Activated CD4-positive, alpha-beta memory T cell treated with anti-CD3 and anti-CD28 coated beads for 36 hours (primary cell): ENCODE measurements around the gene HAVCR1. TPM values are rescaled to one million over a fixed set of nuclear protein-coding genes. Genes with fewer than 3 reads are reported as not detected.

Experiments used
- CTCF ChIA-PET: fragments of 350-600 bp; sonication (Branson Sonifier 250); formaldehyde crosslinking; loops from one replicate; lab custom pipeline; 2021; ENCODE audit warnings: antibody characterized with exemption, inconsistent platforms; lab: Charles Lee
- POLR2A ChIA-PET: fragments of 350-600 bp; sonication (Branson Sonifier 250); formaldehyde crosslinking; loops from one replicate; lab custom pipeline; 2021; ENCODE audit warnings: antibody characterized with exemption; lab: Charles Lee
- DNase-seq: peaks from one replicate; pipeline ENCODE4 v3.0.0-alpha.2; 2020
- H3K27ac Mint-ChIP-seq: one replicate; pipeline ENCODE4 v1.8.0; 2021; ENCODE audit warnings: mixed read lengths
- H3K27me3 Mint-ChIP-seq: one replicate; pipeline ENCODE4 v1.8.0; 2021; ENCODE audit warnings: mixed read lengths
- H3K36me3 Mint-ChIP-seq: one replicate; pipeline ENCODE4 v1.8.0; 2021; ENCODE audit warnings: mixed read lengths
- H3K4me1 Mint-ChIP-seq: one replicate; pipeline ENCODE4 v1.8.0; 2021; ENCODE audit warnings: low read depth, mixed read lengths
- H3K4me3 Mint-ChIP-seq: one replicate; pipeline ENCODE4 v1.8.0; 2021; ENCODE audit warnings: mild to moderate bottlenecking, mixed read lengths
- H3K9me3 Mint-ChIP-seq: one replicate; pipeline ENCODE4 v1.8.0; 2021; ENCODE audit warnings: mixed read lengths
- intact Hi-C: fragments of 100-400 bp; cut with micrococcal nuclease; formaldehyde crosslinking; loops from one replicate; pipeline ENCODE4 v1.15.1; 2023
- total RNA-seq, 2 experiments: library from RNA; stranded (reverse); gene quantifications; one replicate each; pipeline ENCODE4 v1.2.3, GENCODE V29; 2021

Gene HAVCR1
- under 1 TPM; 0.27 to 0.40 TPM for total RNA-seq

DNA sequence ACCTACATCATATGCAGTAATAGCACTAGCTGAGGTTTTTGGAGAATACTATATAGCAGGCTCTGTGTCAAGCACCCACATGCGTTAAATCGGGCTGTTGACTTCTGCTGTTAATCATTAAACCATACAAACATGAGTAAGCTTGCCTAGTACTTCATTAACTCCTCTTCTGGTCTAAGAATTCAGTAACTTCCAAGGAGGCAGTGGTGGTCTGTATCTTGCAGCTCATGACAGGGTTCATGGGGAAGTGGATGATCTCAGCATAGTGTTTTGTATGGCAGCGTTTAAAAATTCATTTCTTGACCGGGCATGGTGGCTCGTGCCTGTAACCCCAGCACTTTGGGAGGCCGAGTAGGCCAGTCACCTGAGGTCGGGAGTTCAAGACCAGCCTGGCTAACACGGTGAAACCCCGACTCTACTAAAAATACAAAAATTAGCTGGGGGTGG is at the start of gene HAVCR1:
Gene HAVCR1 (minus strand): TSS at position 24 of the 447 bp plus-strand sequence. CDS start 1,173 bp downstream, outside the sequence.
- Mint-ChIP-seq H3K9me3 (no peaks in the 10 kb centered on the region), H3K4me1 (no peaks in the 10 kb centered on the region), H3K36me3 (no peaks in the 10 kb centered on the region), H3K27ac (no peak within 1 kb of the TSS), H3K27me3 (no peaks in the 10 kb centered on the region), H3K4me3 (no peak within 1 kb of the TSS)
- no peak for DNase-seq
- POLR2A ChIA-PET = no interaction called here
- intact Hi-C loops = no loop called here
- CTCF ChIA-PET = interaction anchor here (1.0 kb wide), 1 partner anchor 22 kb away, joined by 6 read pairs; no protein-coding TSS in a partner anchor

DNA sequence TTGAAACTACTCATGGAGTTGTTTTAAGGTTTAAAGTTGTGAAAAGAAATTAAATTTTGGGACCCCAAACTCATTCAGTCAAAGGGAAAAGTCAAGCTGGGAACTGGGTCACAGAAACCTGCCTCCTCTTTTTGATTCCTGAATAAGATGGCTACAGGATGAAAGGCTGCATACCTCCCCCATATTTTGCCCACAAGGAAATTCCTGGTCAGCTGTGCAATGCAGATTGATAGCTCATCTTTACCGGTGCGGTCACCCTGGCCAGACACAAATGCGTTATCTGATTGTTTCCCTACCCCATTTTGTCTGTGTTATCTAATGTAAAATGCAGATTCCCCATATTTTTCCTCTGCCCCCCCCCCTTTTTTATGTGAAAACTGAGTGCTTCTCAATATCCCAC is 48.6 kb upstream of the HAVCR1 start:
- peak overlapping the region; percentile 95 for H3K27ac Mint-ChIP-seq
- intact Hi-C loops = loop anchor here (10.0 kb wide), 1 partner anchor 703 kb away; no protein-coding TSS in a partner anchor
- DNase-seq = no peak
- ChIA-PET CTCF (interaction anchor here (1.0 kb wide), 1 partner anchor 24 kb away, joined by 3 read pairs; no protein-coding TSS in a partner anchor), POLR2A (interaction anchor here (0.6 kb wide), 1 partner anchor 81 kb away, joined by 3 read pairs; no protein-coding TSS in a partner anchor)
- peak overlapping the region; percentile 63 for H3K4me3 Mint-ChIP-seq
- peaks cover 37% of the 10 kb centered on the region for H3K4me1 Mint-ChIP-seq
- H3K27me3 Mint-ChIP-seq = no peaks in the 10 kb centered on the region
- H3K36me3 Mint-ChIP-seq = peaks cover 17% of the 10 kb centered on the region
- no peaks in the 10 kb centered on the region for H3K9me3 Mint-ChIP-seq

DNA sequence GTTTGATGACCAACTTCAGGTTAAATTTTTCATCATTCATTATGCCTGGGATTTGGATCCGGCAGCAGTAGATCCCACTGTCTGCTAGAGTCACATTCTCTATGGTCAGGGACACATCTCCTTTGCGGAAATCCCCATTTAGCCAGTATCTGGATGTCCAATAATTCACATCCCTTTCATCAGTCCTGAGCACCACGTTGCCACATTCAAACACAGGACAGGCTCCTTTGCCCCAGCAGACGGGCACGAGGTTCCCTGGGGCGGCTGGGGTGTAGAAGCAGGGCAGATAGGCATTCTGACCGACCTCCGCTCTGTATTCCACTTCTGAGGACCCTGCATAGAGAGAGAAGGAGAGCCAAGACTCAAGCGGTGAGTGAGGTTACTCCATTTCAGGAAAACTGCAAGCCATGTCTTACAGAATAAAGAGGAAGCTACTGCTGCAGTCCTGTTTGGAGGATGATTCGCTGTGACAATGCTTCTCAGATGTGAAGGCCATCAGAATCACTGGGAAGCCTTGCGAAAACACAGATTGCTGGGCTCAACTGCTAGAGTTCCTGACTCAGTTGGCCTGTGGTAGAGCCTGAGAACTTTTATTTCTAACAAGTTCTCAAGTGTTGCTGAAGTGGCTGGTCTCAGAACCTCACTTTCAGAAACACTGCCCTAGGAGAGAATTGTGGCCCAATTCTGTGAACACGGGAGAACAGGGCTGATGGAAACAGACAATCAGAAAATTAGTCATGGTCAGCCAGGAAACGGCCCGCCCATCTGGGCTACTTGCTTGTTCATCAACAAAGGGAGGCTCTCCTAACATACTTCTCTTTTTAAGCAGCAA is 47.9 kb upstream of the HAVCR1 start:
- Mint-ChIP-seq H3K27ac (peak overlapping the region; percentile 95), H3K9me3 (no peaks in the 10 kb centered on the region), H3K27me3 (no peaks in the 10 kb centered on the region), H3K4me1 (peaks cover 37% of the 10 kb centered on the region), H3K36me3 (peaks cover 17% of the 10 kb centered on the region), H3K4me3 (peak overlapping the region; percentile 63)
- intact Hi-C loops = loop anchor here (10.0 kb wide), 1 partner anchor 702 kb away; no protein-coding TSS in a partner anchor
- ChIA-PET CTCF (interaction anchor here (1.0 kb wide), 1 partner anchor 25 kb away, joined by 3 read pairs; no protein-coding TSS in a partner anchor), POLR2A (no interaction called here)
- DNase-seq = peak; percentile 73

DNA sequence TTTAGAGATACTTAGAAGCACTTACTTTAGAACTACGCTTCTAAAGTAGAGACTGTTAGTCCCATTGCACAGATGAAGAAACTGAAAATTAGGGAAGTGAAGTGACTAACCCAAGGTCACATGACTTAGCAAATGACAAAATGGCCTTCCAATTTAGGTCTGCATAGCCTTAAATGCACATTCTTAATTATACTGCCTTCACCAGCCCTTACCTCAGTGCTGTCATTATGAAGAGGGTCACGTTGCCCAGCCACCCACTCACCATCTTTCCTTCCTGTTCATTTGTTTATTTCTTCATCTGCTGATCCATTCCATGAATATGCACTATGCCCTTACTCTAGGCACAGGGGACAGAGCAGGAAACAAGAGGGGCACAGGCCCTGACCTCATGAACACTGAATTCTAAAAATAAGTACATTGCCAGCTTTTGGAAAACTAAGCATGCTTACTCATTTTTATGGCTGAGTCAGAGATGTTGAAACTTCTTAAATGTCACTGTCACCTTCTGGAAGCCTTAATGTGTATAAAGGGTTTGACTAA is 41.3 kb upstream of the HAVCR1 start:
- intact Hi-C loops = loop anchor here (1.0 to 10.0 kb wide), 8 partner anchors 9 to 695 kb away; partner anchors contain the start of genes HAVCR2 and MED7
- Mint-ChIP-seq H3K4me1 (peaks cover 20% of the 10 kb centered on the region), H3K27me3 (no peaks in the 10 kb centered on the region), H3K9me3 (no peaks in the 10 kb centered on the region), H3K36me3 (peaks cover 11% of the 10 kb centered on the region), H3K27ac (peak overlapping the region; percentile 96), H3K4me3 (peak overlapping the region; percentile 27)
- CTCF ChIA-PET = interaction anchor here (1.0 kb wide), 2 partner anchors 32 to 62 kb away, joined by 3 read pairs; no protein-coding TSS in a partner anchor
- peak; percentile 69 for DNase-seq
- POLR2A ChIA-PET = no interaction called here

DNA sequence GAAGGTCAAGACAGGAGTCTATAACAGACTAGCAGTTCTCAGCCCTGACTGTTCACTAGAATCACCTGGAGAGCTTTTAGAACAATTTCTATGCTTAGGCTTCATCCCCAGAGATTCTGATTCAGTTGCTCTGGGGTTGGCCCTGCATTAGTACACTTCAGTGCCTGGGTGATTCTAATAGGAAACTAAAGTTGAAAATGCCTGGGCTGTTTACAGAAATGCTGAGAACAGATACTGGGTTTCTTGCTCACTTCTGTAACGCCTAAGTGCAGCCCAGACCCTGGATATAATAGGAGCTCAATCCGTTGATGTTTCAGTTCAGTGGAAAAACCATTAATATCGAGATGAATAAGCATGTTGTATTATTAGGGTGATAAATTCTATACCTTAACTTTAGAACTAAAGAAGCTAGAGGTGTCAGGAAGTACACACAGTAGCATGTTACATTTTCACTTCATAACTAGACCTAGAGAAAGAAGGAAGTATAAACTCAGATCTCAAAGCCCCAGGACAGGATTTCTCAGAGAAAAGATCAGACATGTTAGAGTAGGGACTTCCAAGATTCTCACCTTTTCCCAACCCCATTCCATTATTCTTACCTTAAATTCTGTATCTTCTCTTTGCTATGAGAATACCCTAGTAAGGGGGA is 29.6 kb upstream of the HAVCR1 start:
- peaks cover 12% of the 10 kb centered on the region for H3K36me3 Mint-ChIP-seq
- CTCF ChIA-PET = no interaction called here
- DNase-seq = no peak
- POLR2A ChIA-PET = no interaction called here
- no peaks in the 10 kb centered on the region for H3K4me1 Mint-ChIP-seq
- H3K9me3 Mint-ChIP-seq = no peaks in the 10 kb centered on the region
- H3K4me3 Mint-ChIP-seq = no peak overlapping the region
- intact Hi-C loops = no loop called here
- no peaks in the 10 kb centered on the region for H3K27me3 Mint-ChIP-seq
- H3K27ac Mint-ChIP-seq = no peak overlapping the region

DNA sequence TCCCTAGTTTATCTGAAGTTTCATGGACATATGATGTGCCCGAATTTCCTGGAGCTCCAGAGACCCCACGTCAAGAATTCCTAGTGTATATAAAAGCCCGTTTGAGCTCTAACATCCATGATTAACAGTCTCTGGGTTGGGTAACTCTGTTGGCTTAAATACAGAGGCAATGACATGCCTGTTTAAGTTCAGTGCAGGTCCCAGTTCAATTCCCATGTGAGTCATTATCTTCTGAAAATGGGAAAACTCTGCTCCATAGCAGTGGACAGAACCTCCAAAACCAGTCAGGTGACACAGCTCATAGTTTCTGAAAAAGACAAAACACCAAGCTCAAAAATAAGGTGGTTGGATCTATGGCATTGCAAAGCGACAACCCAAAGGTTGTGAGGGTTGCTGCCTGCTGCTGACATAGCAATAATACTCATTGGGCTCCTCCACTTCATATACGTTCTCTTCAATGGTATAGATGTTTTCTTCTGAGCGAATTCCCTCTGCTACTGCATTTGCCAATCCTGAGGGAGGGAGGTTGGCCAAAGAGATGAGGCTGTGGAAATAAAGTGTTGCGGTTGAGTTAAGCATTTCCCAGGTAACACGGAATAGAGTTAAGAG is 27.9 kb upstream of the HAVCR1 start:
- intact Hi-C loops = no loop called here
- Mint-ChIP-seq H3K4me3 (no peak overlapping the region), H3K27me3 (no peaks in the 10 kb centered on the region), H3K36me3 (peaks cover 12% of the 10 kb centered on the region), H3K9me3 (no peaks in the 10 kb centered on the region), H3K4me1 (no peaks in the 10 kb centered on the region), H3K27ac (no peak overlapping the region)
- no peak for DNase-seq
- CTCF ChIA-PET = no interaction called here
- POLR2A ChIA-PET = no interaction called here

DNA sequence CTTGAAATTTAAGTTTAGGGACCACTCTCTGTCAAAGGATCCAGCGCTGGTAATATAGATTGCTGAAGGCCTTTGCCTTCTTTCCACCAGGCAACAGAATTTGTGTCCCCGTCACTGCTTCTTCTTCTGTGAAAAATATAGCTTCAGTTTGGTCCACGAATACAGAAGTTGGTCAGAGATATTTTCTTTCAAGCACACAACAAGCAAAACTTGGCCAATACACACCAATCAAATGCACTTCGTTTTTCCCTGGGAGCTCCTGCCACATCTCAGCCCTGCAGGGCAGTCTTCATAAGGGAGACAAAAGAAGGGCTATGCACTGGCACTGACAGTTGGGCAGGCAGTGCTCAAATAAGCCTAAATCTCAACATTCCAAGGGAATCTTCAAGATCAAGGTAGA is 27.0 kb upstream of the HAVCR1 start:
- Mint-ChIP-seq H3K36me3 (peaks cover 8% of the 10 kb centered on the region), H3K9me3 (no peaks in the 10 kb centered on the region), H3K27ac (no peak overlapping the region), H3K4me3 (no peak overlapping the region), H3K4me1 (no peaks in the 10 kb centered on the region), H3K27me3 (no peaks in the 10 kb centered on the region)
- intact Hi-C loops = no loop called here
- ChIA-PET CTCF (no interaction called here), POLR2A (no interaction called here)
- no peak for DNase-seq

DNA sequence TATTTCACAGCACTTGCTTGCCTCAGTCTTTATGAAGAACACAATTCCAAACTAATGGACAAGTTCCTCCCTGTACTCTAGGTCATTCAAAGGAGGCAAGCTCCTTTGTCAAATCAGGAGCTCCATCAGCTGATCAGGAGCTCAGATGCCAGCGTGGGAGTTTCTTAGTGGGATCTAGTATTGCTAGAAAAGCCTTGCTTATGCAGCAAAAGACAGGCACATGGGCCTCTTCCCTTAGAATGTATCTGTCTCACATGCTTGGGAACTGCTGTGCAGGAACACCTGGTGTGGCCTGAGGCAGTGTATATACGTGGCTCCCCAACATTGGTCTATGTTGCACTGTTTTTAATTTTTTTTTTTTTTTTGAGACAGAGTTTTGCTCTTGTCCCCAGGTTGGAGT is 21.4 kb upstream of the HAVCR1 start:
- Mint-ChIP-seq H3K27ac (no peak overlapping the region), H3K36me3 (no peaks in the 10 kb centered on the region), H3K27me3 (no peaks in the 10 kb centered on the region), H3K4me1 (peaks cover 7% of the 10 kb centered on the region), H3K9me3 (no peaks in the 10 kb centered on the region), H3K4me3 (no peak overlapping the region)
- CTCF ChIA-PET = no interaction called here
- intact Hi-C loops = no loop called here
- POLR2A ChIA-PET = no interaction called here
- no peak for DNase-seq

DNA sequence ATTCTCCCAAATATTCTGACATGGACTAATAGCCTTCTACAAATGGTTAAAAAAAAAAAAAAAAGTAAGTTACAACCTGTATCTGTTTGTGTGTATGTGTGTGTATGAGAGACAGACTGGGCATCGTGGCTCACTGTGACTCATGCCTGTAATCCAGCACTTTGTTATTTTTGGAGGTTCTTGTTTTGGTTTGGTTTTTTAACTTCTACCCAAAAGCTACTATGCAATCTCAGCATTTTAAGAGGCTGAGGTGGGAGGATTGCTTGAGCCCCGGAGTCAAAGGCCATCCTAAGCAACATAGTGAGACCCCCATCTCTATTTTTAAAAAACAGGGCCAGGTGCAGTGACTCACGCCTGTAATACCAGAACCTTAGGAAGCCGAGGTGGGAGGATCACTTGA is 17.6 kb upstream of the HAVCR1 start:
- Mint-ChIP-seq H3K36me3 (no peaks in the 10 kb centered on the region), H3K4me3 (no peak overlapping the region), H3K9me3 (no peaks in the 10 kb centered on the region), H3K27me3 (no peaks in the 10 kb centered on the region), H3K4me1 (peaks cover 22% of the 10 kb centered on the region), H3K27ac (no peak overlapping the region)
- intact Hi-C loops = no loop called here
- ChIA-PET POLR2A (interaction anchor here (0.6 kb wide), 1 partner anchor 16 kb away, joined by 4 read pairs; no protein-coding TSS in a partner anchor), CTCF (no interaction called here)
- peak; percentile 22 for DNase-seq

DNA sequence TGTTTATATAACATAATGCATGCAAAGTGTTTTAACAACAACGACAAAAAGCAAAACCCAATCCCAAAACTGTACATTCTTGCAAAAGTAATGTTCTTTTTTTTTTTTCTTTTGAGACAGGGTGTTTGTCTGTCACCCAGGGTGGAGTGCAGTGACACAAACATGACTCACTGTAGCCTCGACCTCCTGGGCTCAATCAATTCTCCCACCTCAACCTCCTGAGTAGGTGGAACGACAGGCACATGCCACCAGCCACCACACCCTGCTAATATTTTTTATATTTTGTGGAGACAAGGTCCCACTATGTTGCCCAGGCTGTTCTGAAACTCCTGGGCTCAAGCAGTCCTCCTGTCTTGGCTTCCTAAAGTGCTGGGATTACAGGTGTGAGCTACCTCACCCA is 13.6 kb upstream of the HAVCR1 start:
- no peak overlapping the region for H3K4me3 Mint-ChIP-seq
- intact Hi-C loops = no loop called here
- peaks cover 22% of the 10 kb centered on the region for H3K4me1 Mint-ChIP-seq
- ChIA-PET POLR2A (no interaction called here), CTCF (no interaction called here)
- H3K27me3 Mint-ChIP-seq = no peaks in the 10 kb centered on the region
- no peaks in the 10 kb centered on the region for H3K9me3 Mint-ChIP-seq
- H3K36me3 Mint-ChIP-seq = no peaks in the 10 kb centered on the region
- peak; percentile 27 for DNase-seq
- no peak overlapping the region for H3K27ac Mint-ChIP-seq

DNA sequence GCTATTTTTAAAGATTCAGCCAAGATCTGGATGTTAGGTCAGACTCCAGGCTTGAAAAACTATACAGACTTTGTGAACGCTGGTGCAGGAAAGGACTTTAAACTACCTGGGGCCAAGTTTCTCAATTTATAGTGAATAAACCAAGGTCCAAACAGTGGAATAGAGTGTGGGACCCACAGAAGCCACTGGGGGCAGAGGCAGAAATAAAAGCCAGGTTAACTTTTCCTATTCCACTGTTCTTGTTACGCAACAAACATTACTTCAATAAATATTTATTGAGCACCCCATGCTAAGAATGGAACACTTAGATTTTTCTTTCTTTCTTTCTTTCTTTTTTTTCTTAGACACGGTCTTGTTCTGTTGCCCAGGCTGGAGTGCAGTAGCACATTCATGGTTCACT is 11.0 kb upstream of the HAVCR1 start:
- DNase-seq = no peak
- CTCF ChIA-PET = no interaction called here
- Mint-ChIP-seq H3K27me3 (no peaks in the 10 kb centered on the region), H3K9me3 (no peaks in the 10 kb centered on the region), H3K36me3 (no peaks in the 10 kb centered on the region), H3K4me1 (peaks cover 12% of the 10 kb centered on the region), H3K27ac (no peak overlapping the region), H3K4me3 (no peak overlapping the region)
- intact Hi-C loops = no loop called here
- POLR2A ChIA-PET = no interaction called here
